Spleen (tissue), 7 donors: ENCODE measurements around the gene SELP.

Experiments
- CTCF ChIP-seq, 11 experiments: fragments of 200-600 bp in 7 of 11; fragments of 450-650 bp in 4 of 11; sonication (generic) in 4 of 11; IDR thresholded peaks in 8 of 11; conservative IDR thresholded peaks in 3 of 11; 1 replicate in 7 of 11; 2 replicates in 4 of 11; pipeline versions ENCODE4 v1.4.0 to v1.8.0; 2016 to 2021; ENCODE audit warnings: antibody characterized with exemption in 11 of 11, inconsistent platforms in 4 of 11, mild to moderate bottlenecking in 1 of 11
- POLR2AphosphoS5 ChIP-seq, 3 donors: sonication (generic); formaldehyde crosslinking; IDR thresholded peaks; one replicate each; pipeline ENCODE4 v1.5.1; 2017; ENCODE audit warnings: antibody characterized with exemption in 3 of 3
- donor health status: DM: no; HTN: no; CAD: no; lungs with moderate emphysema.
- donor health status: DM: no; HTN: no; CAD: no.
- donor health status: DM: no; HTN: no; CAD: no.

GRCh38 chr1:169634145-169634544 is 4.2 kb upstream of the SELP start:
- TF ChIP-seq POLR2AphosphoS5 (IDR thresholded peaks at IDR 0.05) = no peak
- TF ChIP-seq CTCF (IDR thresholded peaks at IDR 0.05 in 8 of 11, conservative IDR thresholded peaks at IDR 0.05 in 3 of 11) = no peak
